Uterus (tissue), 4 donors: ENCODE data around the gene AGBL4. TPM values are rescaled to one million over a fixed set of nuclear protein-coding genes. Genes with fewer than 3 reads are reported as not detected.

Source experiments
- DNase-seq, 2 donors: peaks; one replicate each; pipeline ENCODE4 v3.0.0-alpha.2; 2019 to 2020
- H3K27ac ChIP-seq, 2 donors: fragments of 200-600 bp; sonication (generic); 1 replicate in 1 of 2; 2 replicates in 1 of 2; pipeline ENCODE4 v1.5.1; 2016 to 2018
- H3K27me3 ChIP-seq, 2 donors: fragments of 200-600 bp; sonication (generic); one replicate each; pipeline ENCODE4 v1.5.1; 2018 to 2019; ENCODE audit warnings: control low read depth in 1 of 2
- H3K36me3 ChIP-seq, 2 donors: fragments of 200-600 bp; sonication (generic); one replicate each; pipeline ENCODE4 v1.5.1; 2019; ENCODE audit warnings: control low read depth in 1 of 2
- H3K4me1 ChIP-seq, 2 donors: fragments of 200-600 bp; sonication (generic); one replicate each; pipeline ENCODE4 v1.5.1; 2018 to 2019; ENCODE audit warnings: control low read depth in 1 of 2
- H3K4me3 ChIP-seq, 2 donors: fragments of 200-600 bp; sonication (generic); 1 replicate in 1 of 2; 2 replicates in 1 of 2; pipeline ENCODE4 v1.5.1; 2018 to 2019; ENCODE audit warnings: mild to moderate bottlenecking in 1 of 2
- H3K9me3 ChIP-seq, 2 donors: fragments of 200-600 bp; sonication (generic); one replicate each; pipeline ENCODE4 v1.5.1; 2019; ENCODE audit warnings: control low read depth in 1 of 2
- CTCF ChIP-seq, 4 experiments: fragments of 200-600 bp in 2 of 4; fragments of 450-650 bp in 2 of 4; sonication (generic) in 2 of 4; IDR thresholded peaks; one replicate each; pipeline ENCODE4 v1.5.1; 2016 to 2019; ENCODE audit warnings: antibody characterized with exemption in 4 of 4, mild to moderate bottlenecking in 2 of 4, moderate library complexity in 1 of 4
- POLR2A ChIP-seq, 2 donors: fragments of 450-650 bp; IDR thresholded peaks; one replicate each; pipeline ENCODE4 v1.6.1; 2016; ENCODE audit warnings: antibody characterized with exemption in 2 of 2, mild to moderate bottlenecking in 1 of 2, moderate library complexity in 1 of 2
- intact Hi-C: fragments of 100-400 bp; cut with DNase I; formaldehyde crosslinking; loops from one replicate; pipeline ENCODE4 v1.15.1; 2023; ENCODE audit warnings: low total_unique reads
- total RNA-seq, 4 donors: library from RNA; depleted of rRNA in 3 of 4; stranded (reverse); fragments of >200 nt in 3 of 4; gene quantifications; one replicate each; pipeline versions ENCODE4 v1.1.0 to v1.2.4, GENCODE V29; 2014 to 2023
- donor health status: DM: yes; HTN: yes; CAD: no.

AGBL4 gene
- total RNA-seq, 4 donors from 2014 or later = 0.85 to 1.9 TPM; not detected in 2

- intact Hi-C loops = no loop called here
- Histone ChIP-seq H3K27me3 (no peaks in the 10 kb centered on the region), H3K27ac (no peak overlapping the region), H3K36me3 (no peaks in the 10 kb centered on the region), H3K4me1 (no peaks in the 10 kb centered on the region), H3K4me3 (no peak overlapping the region), H3K9me3 (no peaks in the 10 kb centered on the region)
- no peak for TF ChIP-seq CTCF (IDR thresholded peaks at IDR 0.05)
- no peak for TF ChIP-seq POLR2A (IDR thresholded peaks at IDR 0.05)
- DNase-seq = no peak
Measured at GRCh38 chr1:48619539-48619938, 1404.2 kb downstream of the AGBL4 start.

GRCh38 chr1:48617252-48617651, 1406.5 kb downstream of the AGBL4 start:
- no peak for TF ChIP-seq CTCF (IDR thresholded peaks at IDR 0.05)
- TF ChIP-seq POLR2A (IDR thresholded peaks at IDR 0.05) = no peak
- DNase-seq = no peak
- Histone ChIP-seq H3K36me3 (no peaks in the 10 kb centered on the region), H3K27ac (no peak overlapping the region), H3K27me3 (no peaks in the 10 kb centered on the region), H3K4me1 (no peaks in the 10 kb centered on the region), H3K4me3 (no peak overlapping the region), H3K9me3 (no peaks in the 10 kb centered on the region)
- intact Hi-C loops = no loop called here

- intact Hi-C loops = no loop called here
- Histone ChIP-seq H3K9me3 (no peaks in the 10 kb centered on the region), H3K27me3 (no peaks in the 10 kb centered on the region), H3K4me1 (no peaks in the 10 kb centered on the region), H3K4me3 (no peak overlapping the region), H3K27ac (no peak overlapping the region), H3K36me3 (no peaks in the 10 kb centered on the region)
- TF ChIP-seq CTCF (IDR thresholded peaks at IDR 0.05) = no peak
- no peak for TF ChIP-seq POLR2A (IDR thresholded peaks at IDR 0.05)
- DNase-seq = no peak
Measured at GRCh38 chr1:48616710-48617109, 1407.0 kb downstream of the AGBL4 start.

- no peaks in the 10 kb centered on the region for H3K9me3 ChIP-seq
- H3K36me3 ChIP-seq = no peaks in the 10 kb centered on the region
- no peak overlapping the region for H3K4me3 ChIP-seq
- DNase-seq = no peak
- intact Hi-C loops = no loop called here
- no peak overlapping the region for H3K27ac ChIP-seq
- no peaks in the 10 kb centered on the region for H3K27me3 ChIP-seq
- no peaks in the 10 kb centered on the region for H3K4me1 ChIP-seq
- TF ChIP-seq POLR2A (IDR thresholded peaks at IDR 0.05) (no peak), CTCF (IDR thresholded peaks at IDR 0.05) (no peak)
Measured at GRCh38 chr1:48611841-48612240, 1411.9 kb downstream of the AGBL4 start.

- H3K27me3 ChIP-seq = no peaks in the 10 kb centered on the region
- H3K27ac ChIP-seq = no peak overlapping the region
- DNase-seq = no peak
- H3K36me3 ChIP-seq = no peaks in the 10 kb centered on the region
- no peak for TF ChIP-seq CTCF (IDR thresholded peaks at IDR 0.05)
- TF ChIP-seq POLR2A (IDR thresholded peaks at IDR 0.05) = no peak
- H3K4me3 ChIP-seq = no peak overlapping the region
- intact Hi-C loops = no loop called here
- H3K9me3 ChIP-seq = no peaks in the 10 kb centered on the region
- H3K4me1 ChIP-seq = no peaks in the 10 kb centered on the region
Measured at GRCh38 chr1:48610628-48611542, 1412.9 kb downstream of the AGBL4 start.
